Measurements from ENCODE around the gene MACROD2. TPM values are rescaled to one million over a fixed set of nuclear protein-coding genes. Genes with fewer than 3 reads are reported as not detected.

MACROD2 gene
- total RNA-seq, 1 experiment from 2014 or later = 1.6 TPM

DNA sequence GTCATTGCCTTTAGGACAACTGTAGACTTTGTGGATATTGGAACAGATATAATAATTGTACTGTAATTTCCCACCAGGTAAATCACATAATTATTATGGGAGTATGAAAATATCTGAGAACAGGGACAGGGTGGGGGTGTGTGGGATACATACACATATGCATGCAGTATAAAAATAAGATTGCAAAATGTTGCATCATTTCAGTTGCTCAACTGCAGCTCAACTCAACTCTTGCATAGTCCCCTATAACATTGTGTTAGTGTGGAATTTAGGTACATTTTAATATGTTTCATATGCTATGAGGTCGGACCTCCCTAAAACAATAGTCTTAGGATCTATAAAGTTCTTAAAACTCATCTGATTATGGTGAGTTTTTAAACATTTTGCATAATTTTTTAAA lies 617.1 kb downstream of the MACROD2 start:
- H4K8ac ChIP-seq (replicated peaks; ENCODE audit: insufficient read length, low read depth, low read length) = no peak overlapping the region
- no peaks in the 10 kb centered on the region; the same call in 1 of the 2 replicates for H3K4me1 ChIP-seq (ENCODE audit: insufficient read depth, low read length)
- no peaks in the 10 kb centered on the region for H3K27me3 Mint-ChIP-seq (ENCODE audit: low read depth)
- H2BK20ac ChIP-seq (ENCODE audit: low read depth, low read length, poor library complexity, severe bottlenecking) = no peak overlapping the region
- no peak overlapping the region for H3K4me3 Mint-ChIP-seq
- H4K91ac ChIP-seq (ENCODE audit: insufficient read length, low read depth, low read length) = no peak overlapping the region
- no peak overlapping the region for H3K23ac ChIP-seq (ENCODE audit: insufficient read length, low read depth, low read length)
- H2BK120ac ChIP-seq (ENCODE audit: low read depth, low read length, poor library complexity, severe bottlenecking) = no peak overlapping the region
- H3K4me2 ChIP-seq (ENCODE audit: insufficient read depth, insufficient read length, low read length) = no peak overlapping the region
- no peak overlapping the region for H3K27ac Mint-ChIP-seq
- no peaks in the 10 kb centered on the region for H3K36me3 Mint-ChIP-seq (ENCODE audit: insufficient read depth in 1 of 3, low read depth in 3 of 3)
- no CpG with 5 or more reads among the region's 1 CpG for WGBS (ENCODE audit: extremely low coverage, insufficient read length, low lambda C conversion rate)
- no peaks in the 10 kb centered on the region for H3K9me3 ChIP-seq (ENCODE audit: control insufficient read depth, low read depth, low read length)
- no peak overlapping the region for H2BK12ac ChIP-seq (ENCODE audit: insufficient read length, low read depth, low read length)
- H3K79me1 ChIP-seq (ENCODE audit: insufficient read depth, low read depth, low read length, poor library complexity, severe bottlenecking) = no peaks in the 10 kb centered on the region
- H3K18ac ChIP-seq (ENCODE audit: insufficient read length, low read depth, low read length) = no peak overlapping the region
- TF ChIP-seq, protein P1, sequence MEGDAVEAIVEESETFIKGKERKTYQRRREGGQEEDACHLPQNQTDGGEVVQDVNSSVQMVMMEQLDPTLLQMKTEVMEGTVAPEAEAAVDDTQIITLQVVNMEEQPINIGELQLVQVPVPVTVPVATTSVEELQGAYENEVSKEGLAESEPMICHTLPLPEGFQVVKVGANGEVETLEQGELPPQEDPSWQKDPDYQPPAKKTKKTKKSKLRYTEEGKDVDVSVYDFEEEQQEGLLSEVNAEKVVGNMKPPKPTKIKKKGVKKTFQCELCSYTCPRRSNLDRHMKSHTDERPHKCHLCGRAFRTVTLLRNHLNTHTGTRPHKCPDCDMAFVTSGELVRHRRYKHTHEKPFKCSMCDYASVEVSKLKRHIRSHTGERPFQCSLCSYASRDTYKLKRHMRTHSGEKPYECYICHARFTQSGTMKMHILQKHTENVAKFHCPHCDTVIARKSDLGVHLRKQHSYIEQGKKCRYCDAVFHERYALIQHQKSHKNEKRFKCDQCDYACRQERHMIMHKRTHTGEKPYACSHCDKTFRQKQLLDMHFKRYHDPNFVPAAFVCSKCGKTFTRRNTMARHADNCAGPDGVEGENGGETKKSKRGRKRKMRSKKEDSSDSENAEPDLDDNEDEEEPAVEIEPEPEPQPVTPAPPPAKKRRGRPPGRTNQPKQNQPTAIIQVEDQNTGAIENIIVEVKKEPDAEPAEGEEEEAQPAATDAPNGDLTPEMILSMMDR (conservative IDR thresholded peaks at IDR 0.05) = no peak
- no peak overlapping the region for H3T11ph ChIP-seq (ENCODE audit: low read length)
- no peak overlapping the region for H3K27ac ChIP-seq (ENCODE audit: insufficient read length, low read depth, low read length)
- H3K79me2 ChIP-seq (ENCODE audit: insufficient read depth, low read length) = no peaks in the 10 kb centered on the region
- peaks cover 6 to 10% of the 10 kb centered on the region in 2 experiments for H3K4me1 Mint-ChIP-seq
- no peak overlapping the region for H3K56ac ChIP-seq (ENCODE audit: insufficient read length, low read depth, low read length)
- H2BK5ac ChIP-seq (ENCODE audit: insufficient read length, low read length) = no peak overlapping the region
- H2AK5ac ChIP-seq (ENCODE audit: insufficient read length, low read length) = no peak overlapping the region
- DNase-seq = no peak
- no peak overlapping the region for H3K14ac ChIP-seq (ENCODE audit: insufficient read depth, low read length)
- H3K9ac ChIP-seq (ENCODE audit: extremely low read depth, insufficient read length, low read length) = no peak overlapping the region
- no peak overlapping the region for H3K4ac ChIP-seq (ENCODE audit: low read depth, low read length)
- no peaks in the 10 kb centered on the region for H3K23me2 ChIP-seq (ENCODE audit: insufficient read length, low read depth, low read length, poor library complexity, severe bottlenecking)
- H4K20me1 ChIP-seq (ENCODE audit: control insufficient read depth, insufficient read depth, insufficient read length) = no peaks in the 10 kb centered on the region
- H3K27me3 ChIP-seq (ENCODE audit: insufficient read depth, low read length) = no peaks in the 10 kb centered on the region
- H3K9me3 Mint-ChIP-seq = no peaks in the 10 kb centered on the region
- H2BK15ac ChIP-seq (ENCODE audit: low read depth, low read length) = no peak overlapping the region
- H2AFZ ChIP-seq (ENCODE audit: low read length) = no peak overlapping the region
- H4K5ac ChIP-seq (ENCODE audit: insufficient read length, low read depth, low read length) = no peak overlapping the region

Measured in H9 (cell line).